IMR-90 (cell line): ENCODE measurements around the gene TMEM170A. TPM values are rescaled to one million over a fixed set of nuclear protein-coding genes. Genes with fewer than 3 reads are reported as not detected.

Experiments
- ATAC-seq: fragments of 200-7000 bp; cut with Tn5 transposase; 2 replicates; pipeline ENCODE4 v1.9.1; 2020; ENCODE audit warnings: low read depth, mild to moderate bottlenecking, moderate library complexity
- BruUV-seq: library from RNA; stranded (reverse); fragments of 400-500 nt; replicated peaks from 2 replicates; lab custom pipeline; 2021; lab: Mats Ljungman, UMichigan
- CTCF ChIA-PET: fragments of 300-600 bp; formaldehyde crosslinking; extraction: SDS; loops from one replicate; lab custom pipeline; 2021; ENCODE audit warnings: antibody characterized with exemption; lab: Yijun Ruan, JAX
- POLR2A ChIA-PET: fragments of 300-600 bp; sonication (Branson Sonifier 250); formaldehyde crosslinking; loops from one replicate; lab custom pipeline; 2022; ENCODE audit warnings: antibody characterized with exemption; ENCODE audit not compliant: unreplicated experiment; lab: Charles Lee
- DNase-seq: peaks from one replicate; pipeline ENCODE4 v3.0.0; 2013
- H2AFZ ChIP-seq: replicated peaks from 2 replicates; pipeline ENCODE3; 2013; ENCODE audit warnings: low read length, mild to moderate bottlenecking; ENCODE audit not compliant: poor library complexity
- H2AK5ac ChIP-seq: 2 replicates; pipeline ENCODE4 v1.6.1; 2013; ENCODE audit warnings: low read depth, low read length, inconsistent platforms
- H2AK9ac ChIP-seq: replicated peaks from 2 replicates; pipeline ENCODE3; 2013; ENCODE audit warnings: mild to moderate bottlenecking, low read depth, low read length, moderate library complexity; ENCODE audit not compliant: poor library complexity
- H2BK120ac ChIP-seq: 2 replicates; pipeline ENCODE4 v1.6.1; 2013; ENCODE audit warnings: low read depth, low read length, inconsistent platforms
- H2BK15ac ChIP-seq: 3 replicates; pipeline ENCODE4 v1.6.1; 2013; ENCODE audit warnings: low read depth, low read length, inconsistent platforms
- H2BK20ac ChIP-seq: 2 replicates; pipeline ENCODE4 v1.6.1; 2013; ENCODE audit warnings: low read depth, mild to moderate bottlenecking, inconsistent platforms, low read length, moderate library complexity
- H2BK5ac ChIP-seq: 2 replicates; pipeline ENCODE4 v1.6.1; 2013; ENCODE audit warnings: mild to moderate bottlenecking, low read depth, low read length, inconsistent platforms; ENCODE audit not compliant: poor library complexity, severe bottlenecking
- H3K14ac ChIP-seq: replicated peaks from 2 replicates; pipeline ENCODE4 v1.6.1; 2013; ENCODE audit warnings: low read depth, low read length, inconsistent platforms
- H3K18ac ChIP-seq: 2 replicates; pipeline ENCODE4 v1.6.1; 2013; ENCODE audit warnings: low read depth, low read length, control low read depth
- H3K23ac ChIP-seq: 2 replicates; pipeline ENCODE4 v1.6.1; 2013; ENCODE audit warnings: low read depth, low read length, inconsistent platforms
- H3K27ac ChIP-seq: 2 replicates; pipeline ENCODE4 v1.5.1; 2013; ENCODE audit warnings: mild to moderate bottlenecking, control low read depth, low read length; ENCODE audit not compliant: insufficient read depth
- H3K27me3 ChIP-seq: 2 replicates; pipeline ENCODE4 v1.6.1; 2013; ENCODE audit warnings: low read length; ENCODE audit not compliant: control insufficient read depth, insufficient read depth
- H3K36me3 ChIP-seq: 2 replicates; pipeline ENCODE4 v1.6.1; 2013; ENCODE audit warnings: low read length, mixed read lengths; ENCODE audit not compliant: control insufficient read depth, insufficient read depth
- H3K4ac ChIP-seq: 2 replicates; pipeline ENCODE4 v1.6.1; 2013; ENCODE audit warnings: low read depth, low read length, inconsistent platforms
- H3K4me1 ChIP-seq: 2 replicates; pipeline ENCODE4 v1.6.1; 2013; ENCODE audit warnings: low read length, mixed read lengths; ENCODE audit not compliant: control insufficient read depth, insufficient read depth
- H3K4me2 ChIP-seq: 2 replicates; pipeline ENCODE4 v1.6.1; 2013; ENCODE audit warnings: low read depth, mild to moderate bottlenecking, control low read depth, low read length, moderate library complexity
- H3K4me3 ChIP-seq: 2 replicates; pipeline ENCODE4 v1.5.1; 2013; ENCODE audit warnings: low read depth, mild to moderate bottlenecking, control low read depth, low read length, moderate library complexity; ENCODE audit not compliant: insufficient read depth
- H3K56ac ChIP-seq: 2 replicates; pipeline ENCODE4 v1.6.1; 2013; ENCODE audit warnings: low read length, inconsistent platforms; ENCODE audit not compliant: insufficient read depth; ENCODE audit errors: extremely low read depth
- H3K79me1 ChIP-seq, 2 experiments: 2 replicates each; pipeline ENCODE4 v1.6.1; 2013; ENCODE audit warnings: low read length in 2 of 2, inconsistent platforms in 1 of 2, low read depth in 1 of 2
- H3K9ac ChIP-seq: 2 replicates; pipeline ENCODE4 v1.6.1; 2013; ENCODE audit warnings: low read depth, low read length, control low read depth
- H3K9me1 ChIP-seq: 2 replicates; pipeline ENCODE4 v1.6.1; 2013; ENCODE audit warnings: low read length, inconsistent platforms; ENCODE audit not compliant: insufficient read depth
- H3K9me3 ChIP-seq: 2 replicates; pipeline ENCODE4 v1.6.1; 2013; ENCODE audit warnings: low read length; ENCODE audit not compliant: control insufficient read depth, insufficient read depth
- H4K20me1 ChIP-seq: 2 replicates; pipeline ENCODE4 v1.6.1; 2013; ENCODE audit warnings: low read length, inconsistent platforms; ENCODE audit not compliant: insufficient read depth
- H4K5ac ChIP-seq: 2 replicates; pipeline ENCODE4 v1.6.1; 2013; ENCODE audit warnings: mild to moderate bottlenecking, low read depth, low read length, control low read depth
- H4K8ac ChIP-seq, 2 experiments: 2 replicates each; pipeline ENCODE4 v1.6.1; 2013; ENCODE audit warnings: low read depth in 2 of 2, low read length in 2 of 2, control low read depth in 1 of 2, inconsistent platforms in 1 of 2
- H4K91ac ChIP-seq: 2 replicates; pipeline ENCODE4 v1.6.1; 2013; ENCODE audit warnings: low read depth, low read length, inconsistent platforms; ENCODE audit not compliant: insufficient read depth
- CTCF ChIP-seq: conservative IDR thresholded peaks from 2 replicates; pipeline ENCODE4 v1.5.1; 2012; ENCODE audit warnings: mild to moderate bottlenecking, low read depth, low read length, improper control_type of control experiment
- FOS ChIP-seq: fragments of 150-350 bp; IDR thresholded peaks from 2 replicates; pipeline ENCODE4 v1.6.1; 2016; ENCODE audit warnings: low read depth, low read length
- MAZ ChIP-seq: IDR thresholded peaks from 2 replicates; pipeline ENCODE4 v1.6.1; 2012; ENCODE audit warnings: low read depth, mild to moderate bottlenecking, low read length, improper control_type of control experiment, moderate library complexity, borderline replicate concordance
- POLR2A ChIP-seq: IDR thresholded peaks from 2 replicates; pipeline ENCODE4 v1.6.1; 2012; ENCODE audit warnings: mild to moderate bottlenecking, low read depth, low read length
- RCOR1 ChIP-seq: IDR thresholded peaks from 2 replicates; pipeline ENCODE4 v1.6.1; 2012; ENCODE audit warnings: mild to moderate bottlenecking, low read length, improper control_type of control experiment; ENCODE audit not compliant: insufficient replicate concordance
- RFX5 ChIP-seq: IDR thresholded peaks from 2 replicates; pipeline ENCODE4 v1.8.0; 2012; ENCODE audit warnings: low read depth, mild to moderate bottlenecking, low read length, moderate library complexity
- WGBS, 2 experiments: methylation state at CpG; one replicate each; pipeline versions ENCODE4 v1.1.5 to v1.1.7; 2013; ENCODE audit warnings: missing lambda C conversion rate in 2 of 2; ENCODE audit not compliant: insufficient read length in 1 of 2; ENCODE audit errors: extremely low coverage in 2 of 2; 5-methylcytosine and 5-hydroxymethylcytosine counted together
- dilution Hi-C: fragments of 300-500 bp; cut with HindIII; formaldehyde crosslinking; loops from one replicate; pipeline ENCODE4 v1.14.3; 2018; ENCODE audit warnings: low sequenced_read_pairs; ENCODE audit not compliant: unreplicated experiment
- in situ Hi-C: fragments of 300-500 bp; cut with MboI; formaldehyde crosslinking; loops from 3 replicates; pipeline ENCODE4 v1.14.3; 2019; ENCODE audit warnings: low sequenced_read_pairs, inconsistent platforms, mixed read lengths
- intact Hi-C: fragments of 100-400 bp; cut with micrococcal nuclease; formaldehyde crosslinking; loops from 2 replicates; pipeline ENCODE4 v1.10.0; 2022
- microRNA-seq, 2 experiments: library from miRNA; stranded (forward) in 1 of 2; unstranded in 1 of 2; fragments of 10-50 nt in 1 of 2; fragments of <30 nt in 1 of 2; gene quantifications in 1 of 2; microRNA quantifications in 1 of 2; one replicate each; pipeline versions ENCODE3 to v1.1.0; 2013 to 2020; ENCODE audit not compliant: insufficient read depth in 1 of 2, insufficient read length in 1 of 2, unreplicated experiment in 1 of 2
- polyA plus RNA-seq, 3 experiments: library from polyadenylated mRNA; depleted of rRNA; stranded (reverse); fragments of >200 nt; gene quantifications; 2 replicates each; pipeline ENCODE4 v1.2.3, GENCODE V29; 2012; ENCODE audit warnings: low replicate concordance in 1 of 3
- small RNA-seq, 5 experiments: library from RNA; depleted of rRNA; stranded (forward); fragments of <200 nt; gene quantifications; one replicate each; pipeline ENCODE3, GENCODE V24; 2012
- total RNA-seq: library from RNA; depleted of rRNA; stranded (reverse); fragments of >200 nt; gene quantifications from 2 replicates; pipeline ENCODE4 v1.2.3, GENCODE V29; 2012; rRNA removed

The TMEM170A gene
- total and polyA plus RNA-seq, 2 of the 4 experiments (the other 2 are of a cell fraction): 7.3 to 10.9 TPM

GRCh38 chr16:75394941-75395340, 69.5 kb downstream of the TMEM170A start:
- Histone ChIP-seq H3K14ac (no peak overlapping the region), H2AK9ac (no peak overlapping the region), H2BK20ac (no peak overlapping the region), H4K20me1 (0 out of 2 replicates have a peak, but pooled peaks cover under 1% of the 10 kb centered on the region), H3K79me1 (peaks cover 20 to 33% of the 10 kb centered on the region in 2 experiments), H2BK120ac (no peak overlapping the region), H3K9me3 (no peaks in the 10 kb centered on the region), H3K18ac (no peak overlapping the region), H3K4me2 (no peak overlapping the region), H3K27ac (no peak overlapping the region), H2BK5ac (no peak overlapping the region), H4K91ac (no peak overlapping the region), H4K5ac (no peak overlapping the region), H3K9ac (no peak overlapping the region), H3K4ac (no peak overlapping the region), H3K36me3 (peaks cover 16% of the 10 kb centered on the region), H3K4me1 (peaks cover 7% of the 10 kb centered on the region), H2AFZ (no peak overlapping the region), H2BK15ac (no peak overlapping the region), H3K4me3 (no peak overlapping the region), H4K8ac (no peak overlapping the region), H3K9me1 (peaks cover 9% of the 10 kb centered on the region), H2AK5ac (no peak overlapping the region), H3K56ac (no peak overlapping the region), H3K23ac (no peak overlapping the region), H3K27me3 (no peaks in the 10 kb centered on the region)
- ChIA-PET POLR2A (interaction anchor here (0.5 kb wide), 1 partner anchor 195 kb away, joined by 3 read pairs; no protein-coding TSS in a partner anchor), CTCF (interaction anchor here (0.8 to 1.2 kb wide), 2 partner anchors 22 to 196 kb away, joined by 3 to 4 read pairs; no protein-coding TSS in a partner anchor)
- intact Hi-C loops: no loop called here
- in situ Hi-C loops: no loop called here
- no peak for DNase-seq
- dilution Hi-C loops: no loop called here
- TF ChIP-seq MAZ (no peak), CTCF (no peak), RCOR1 (no peak), POLR2A (no peak), RFX5 (no peak), FOS (no peak)
- no peak for ATAC-seq
- BruUV-seq: no TSS peak
- WGBS, 2 experiments: no CpG with 5 or more reads among the region's 5 CpGs

Small RNA genes lying within 50 kb of the gene (microRNA-seq; reads per million reads assigned to microRNA genes)
- not detected for gene RF00598 (ENCODE audit: insufficient read depth, insufficient read length)

Small RNA genes lying within 50 kb of the gene (small RNA-seq; reads per million reads assigned to genes)
- 0 reads per million in 5 experiments for gene RF00598

Other genes starting within 250 kb of the TMEM170A start
- not detected in 2 replicates for gene CTRB1, start 245.7 kb downstream of the TMEM170A start, total RNA-seq
- not detected in 2 replicates for gene CTRB1, start 245.7 kb downstream of the TMEM170A start, polyA plus RNA-seq (2012; rRNA removed)
- gene BCAR1, start 213.1 kb downstream of the TMEM170A start, total RNA-seq: 17.8 and 18.1 TPM in 2 replicates
- 99.4 and 127 TPM in 2 replicates for gene BCAR1, start 213.1 kb downstream of the TMEM170A start, polyA plus RNA-seq (2012; rRNA removed)
- gene CFDP1, start 31.2 kb downstream of the TMEM170A start, total RNA-seq: 15.6 and 32.5 TPM in 2 replicates
- 36.2 and 38.7 TPM in 2 replicates for gene CFDP1, start 31.2 kb downstream of the TMEM170A start, polyA plus RNA-seq (2012; rRNA removed)
- under 0.01 TPM in 2 replicates for gene CHST6, start 30.8 kb upstream of the TMEM170A start, total RNA-seq
- gene CHST6, start 30.8 kb upstream of the TMEM170A start, polyA plus RNA-seq (2012; rRNA removed): 0.12 and 0.19 TPM in 2 replicates
- gene CHST5, start 71.4 kb upstream of the TMEM170A start, total RNA-seq: not detected in 2 replicates
- gene CHST5, start 71.4 kb upstream of the TMEM170A start, polyA plus RNA-seq (2012; rRNA removed): not detected in 2 replicates
- 7.5 and 10.6 TPM in 2 replicates for gene TMEM231, start 91.6 kb upstream of the TMEM170A start, total RNA-seq
- 15.4 and 15.5 TPM in 2 replicates for gene TMEM231, start 91.6 kb upstream of the TMEM170A start, polyA plus RNA-seq (2012; rRNA removed)
- 33.3 and 55.8 TPM in 2 replicates for gene GABARAPL2, start 101.7 kb upstream of the TMEM170A start, total RNA-seq
- gene GABARAPL2, start 101.7 kb upstream of the TMEM170A start, polyA plus RNA-seq (2012; rRNA removed): 64.5 and 65.9 TPM in 2 replicates
- gene ADAT1, start 158.6 kb upstream of the TMEM170A start, total RNA-seq: 36.7 and 52.9 TPM in 2 replicates
- gene ADAT1, start 158.6 kb upstream of the TMEM170A start, polyA plus RNA-seq (2012; rRNA removed): 22.7 and 23.4 TPM in 2 replicates
- gene KARS1, start 183.0 kb upstream of the TMEM170A start, total RNA-seq: 228 and 229 TPM in 2 replicates
- 111 and 122 TPM in 2 replicates for gene KARS1, start 183.0 kb upstream of the TMEM170A start, polyA plus RNA-seq (2012; rRNA removed)
- 15.4 and 25.6 TPM in 2 replicates for gene TERF2IP, start 183.1 kb upstream of the TMEM170A start, total RNA-seq
- 32.5 and 35.2 TPM in 2 replicates for gene TERF2IP, start 183.1 kb upstream of the TMEM170A start, polyA plus RNA-seq (2012; rRNA removed)
- not detected in 2 replicates for gene CPHXL2, start 212.3 kb upstream of the TMEM170A start, total RNA-seq
- not detected in 2 replicates for gene CPHXL2, start 212.3 kb upstream of the TMEM170A start, polyA plus RNA-seq (2012; rRNA removed)
- gene DUXB, start 236.8 kb upstream of the TMEM170A start, total RNA-seq: not detected in 2 replicates
- not detected in 2 replicates for gene DUXB, start 236.8 kb upstream of the TMEM170A start, polyA plus RNA-seq (2012; rRNA removed)